H9 (cell line): ENCODE measurements around the gene DNAJC30. TPM values are rescaled to one million over a fixed set of nuclear protein-coding genes. Genes with fewer than 3 reads are reported as not detected.

Source experiments
- DNase-seq: peaks from one replicate; pipeline ENCODE4 v3.0.0-alpha.2; 2017
- H2AFZ ChIP-seq: one replicate; pipeline ENCODE4 v1.6.1; 2013; ENCODE audit warnings: mild to moderate bottlenecking, low read length, control low read depth, moderate library complexity
- H2AK5ac ChIP-seq: 2 replicates; pipeline ENCODE4 v1.6.1; 2013; ENCODE audit warnings: low read length, control low read depth, mixed read lengths; ENCODE audit not compliant: insufficient read length
- H2BK120ac ChIP-seq: one replicate; pipeline ENCODE4 v1.6.1; 2013; ENCODE audit warnings: low read depth, mild to moderate bottlenecking, low read length, control low read depth, inconsistent platforms; ENCODE audit not compliant: poor library complexity, severe bottlenecking
- H2BK12ac ChIP-seq: 2 replicates; pipeline ENCODE4 v1.6.1; 2013; ENCODE audit warnings: low read length, control low read depth, mixed read lengths, low read depth; ENCODE audit not compliant: insufficient read length
- H2BK15ac ChIP-seq: 2 replicates; pipeline ENCODE4 v1.6.1; 2013; ENCODE audit warnings: low read depth, low read length, control low read depth
- H2BK20ac ChIP-seq: one replicate; pipeline ENCODE4 v1.6.1; 2013; ENCODE audit warnings: low read depth, mild to moderate bottlenecking, low read length, control low read depth, inconsistent platforms; ENCODE audit not compliant: poor library complexity, severe bottlenecking
- H2BK5ac ChIP-seq: 2 replicates; pipeline ENCODE4 v1.6.1; 2013; ENCODE audit warnings: low read length, control low read depth, mixed read lengths; ENCODE audit not compliant: insufficient read length
- H3K14ac ChIP-seq: 2 replicates; pipeline ENCODE4 v1.6.1; 2013; ENCODE audit warnings: low read length, control low read depth; ENCODE audit not compliant: insufficient read depth
- H3K18ac ChIP-seq: 2 replicates; pipeline ENCODE4 v1.6.1; 2013; ENCODE audit warnings: low read depth, mild to moderate bottlenecking, mixed read lengths, low read length, control low read depth; ENCODE audit not compliant: insufficient read length
- H3K23ac ChIP-seq: 2 replicates; pipeline ENCODE4 v1.6.1; 2013; ENCODE audit warnings: low read length, control low read depth, mixed read lengths, low read depth; ENCODE audit not compliant: insufficient read length
- H3K23me2 ChIP-seq: 2 replicates; pipeline ENCODE4 v1.6.1; 2013; ENCODE audit warnings: low read depth, mild to moderate bottlenecking, mixed read lengths, low read length, control low read depth; ENCODE audit not compliant: insufficient read length, poor library complexity, severe bottlenecking
- H3K27ac ChIP-seq: 2 replicates; pipeline ENCODE4 v1.5.1; 2013; ENCODE audit warnings: low read length, control low read depth, mixed read lengths, low read depth; ENCODE audit not compliant: insufficient read length
- H3K27me3 ChIP-seq: 2 replicates; pipeline ENCODE4 v1.6.1; 2013; ENCODE audit warnings: low read length, control low read depth, inconsistent platforms; ENCODE audit not compliant: insufficient read depth
- H3K4ac ChIP-seq: 2 replicates; pipeline ENCODE4 v1.6.1; 2013; ENCODE audit warnings: low read depth, mild to moderate bottlenecking, control low read depth, inconsistent platforms, low read length, moderate library complexity
- H3K4me1 ChIP-seq: 2 replicates; pipeline ENCODE4 v1.6.1; 2013; ENCODE audit warnings: low read length, control low read depth, inconsistent platforms; ENCODE audit not compliant: insufficient read depth
- H3K4me2 ChIP-seq: 2 replicates; pipeline ENCODE4 v1.6.1; 2013; ENCODE audit warnings: low read length, control low read depth, mixed read lengths; ENCODE audit not compliant: insufficient read length, insufficient read depth
- H3K56ac ChIP-seq: 2 replicates; pipeline ENCODE4 v1.6.1; 2013; ENCODE audit warnings: low read depth, mild to moderate bottlenecking, mixed read lengths, low read length, control low read depth; ENCODE audit not compliant: insufficient read length
- H3K79me1 ChIP-seq: 2 replicates; pipeline ENCODE4 v1.6.1; 2013; ENCODE audit warnings: low read depth, mild to moderate bottlenecking, moderate library complexity, low read length, control low read depth, inconsistent platforms; ENCODE audit not compliant: insufficient read depth, poor library complexity, severe bottlenecking
- H3K79me2 ChIP-seq: 2 replicates; pipeline ENCODE4 v1.6.1; 2013; ENCODE audit warnings: low read length, control low read depth, inconsistent platforms; ENCODE audit not compliant: insufficient read depth
- H3K9ac ChIP-seq: 2 replicates; pipeline ENCODE4 v1.6.1; 2013; ENCODE audit warnings: low read length, control low read depth, mixed read lengths; ENCODE audit not compliant: insufficient read length; ENCODE audit errors: extremely low read depth
- H3K9me3 ChIP-seq: one replicate; pipeline ENCODE4 v1.6.1; 2013; ENCODE audit warnings: low read depth, low read length, inconsistent platforms; ENCODE audit not compliant: control insufficient read depth
- H3T11ph ChIP-seq: one replicate; pipeline ENCODE4 v1.6.1; 2013; ENCODE audit warnings: mild to moderate bottlenecking, low read length, control low read depth, inconsistent platforms
- H4K20me1 ChIP-seq: one replicate; pipeline ENCODE4 v1.6.1; 2013; ENCODE audit not compliant: control insufficient read depth, insufficient read length, insufficient read depth
- H4K5ac ChIP-seq: 2 replicates; pipeline ENCODE4 v1.6.1; 2013; ENCODE audit warnings: low read depth, mild to moderate bottlenecking, mixed read lengths, low read length, control low read depth; ENCODE audit not compliant: insufficient read length
- H4K8ac ChIP-seq: replicated peaks from 2 replicates; pipeline ENCODE4 v1.6.1; 2013; ENCODE audit warnings: low read length, control low read depth, mixed read lengths, low read depth; ENCODE audit not compliant: insufficient read length
- H4K91ac ChIP-seq: 2 replicates; pipeline ENCODE4 v1.6.1; 2013; ENCODE audit warnings: low read depth, mild to moderate bottlenecking, moderate library complexity, mixed read lengths, low read length, control low read depth; ENCODE audit not compliant: insufficient read length
- H3K27ac Mint-ChIP-seq, 3 experiments: 2 replicates in 2 of 3; 3 replicates in 1 of 3; pipeline ENCODE4 v1.8.0; 2020 to 2021; ENCODE audit warnings: mixed read lengths in 3 of 3, mild to moderate bottlenecking in 1 of 3, moderate library complexity in 1 of 3
- H3K27me3 Mint-ChIP-seq: 2 replicates; pipeline ENCODE4 v1.8.0; 2021; ENCODE audit warnings: low read depth, mild to moderate bottlenecking, moderate library complexity, mixed read lengths
- H3K36me3 Mint-ChIP-seq, 3 experiments: 2 replicates in 2 of 3; 3 replicates in 1 of 3; pipeline ENCODE4 v1.8.0; 2020 to 2021; ENCODE audit warnings: low read depth in 3 of 3, mixed read lengths in 3 of 3; ENCODE audit not compliant: insufficient read depth in 1 of 3
- H3K4me1 Mint-ChIP-seq, 2 experiments: 2 replicates each; pipeline ENCODE4 v1.8.0; 2020; ENCODE audit warnings: mixed read lengths in 2 of 2
- H3K4me3 Mint-ChIP-seq, 2 experiments: 2 replicates in 1 of 2; 3 replicates in 1 of 2; pipeline ENCODE4 v1.8.0; 2020 to 2021; ENCODE audit warnings: mild to moderate bottlenecking in 2 of 2, mixed read lengths in 2 of 2, moderate library complexity in 1 of 2
- H3K9me3 Mint-ChIP-seq, 2 experiments: 2 replicates in 1 of 2; 3 replicates in 1 of 2; pipeline ENCODE4 v1.8.0; 2020; ENCODE audit warnings: mild to moderate bottlenecking in 2 of 2, mixed read lengths in 2 of 2, moderate library complexity in 1 of 2
- CTCF ChIP-seq: fragments of 200-600 bp; sonication (generic); conservative IDR thresholded peaks from 3 replicates; pipeline ENCODE4 v1.8.0; 2021; ENCODE audit warnings: antibody characterized with exemption, mild to moderate bottlenecking
- WGBS: extraction: QIAGEN DNeasy Blood & Tissue Kit; methylation state at CpG from one replicate; pipeline ENCODE4 v1.1.7; 2013; ENCODE audit warnings: missing lambda C conversion rate, low lambda C conversion rate, mixed read lengths; ENCODE audit not compliant: insufficient read length; ENCODE audit errors: extremely low coverage; 5-methylcytosine and 5-hydroxymethylcytosine counted together
- total RNA-seq: library from RNA; stranded (reverse); gene quantifications from 2 replicates; pipeline ENCODE4 v1.2.1, GENCODE V29; 2021

Gene DNAJC30
- total RNA-seq, 1 experiment from 2014 or later = 8.1 TPM

DNA sequence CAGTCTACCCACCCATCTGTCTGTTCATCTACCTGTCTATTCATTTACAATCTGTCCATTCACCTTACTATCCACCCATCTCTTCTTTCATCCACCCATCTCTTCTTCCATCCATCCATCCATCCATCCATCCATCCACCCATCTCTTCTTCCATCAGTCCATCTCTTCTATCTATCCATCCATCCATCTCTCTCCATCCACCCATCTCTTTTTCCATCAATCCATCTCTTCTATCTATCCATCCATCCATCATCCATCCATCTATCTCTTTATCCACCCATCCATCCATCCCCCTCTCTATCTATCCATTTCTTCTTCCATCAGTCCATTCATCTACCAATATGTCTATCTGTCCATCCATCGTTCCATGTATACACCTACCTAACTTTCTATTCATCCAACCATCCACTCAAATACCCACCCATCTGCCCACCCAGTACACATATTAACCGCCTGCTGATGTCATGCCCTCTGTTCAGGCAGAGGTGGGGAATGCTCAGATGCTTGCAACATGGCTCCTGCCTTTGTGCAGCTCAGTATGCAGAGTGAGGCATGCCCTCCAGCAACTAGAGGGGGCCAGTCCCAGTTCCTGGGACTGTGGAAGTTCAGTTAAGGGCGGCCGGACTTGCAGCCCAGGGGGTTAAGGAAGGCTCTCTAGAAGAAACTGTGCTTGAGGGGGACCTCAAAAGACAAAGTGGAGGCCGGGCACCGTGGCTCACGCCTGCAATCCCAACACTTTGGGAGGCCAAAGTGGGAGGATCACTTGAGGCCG is 47.6 kb downstream of the DNAJC30 start:
- Histone ChIP-seq H3K4ac (no peak overlapping the region), H3K4me2 (no peak overlapping the region), H3K4me1 (no peaks in the 10 kb centered on the region; the same call in 1 of the 2 replicates), H4K8ac (no peak overlapping the region), H2BK5ac (no peak overlapping the region), H4K20me1 (no peaks in the 10 kb centered on the region), H3K18ac (no peak overlapping the region), H2BK120ac (no peak overlapping the region), H3K27me3 (no peaks in the 10 kb centered on the region), H3K9ac (no peak overlapping the region), H2BK15ac (no peak overlapping the region), H2AK5ac (no peak overlapping the region), H4K5ac (no peak overlapping the region), H3K9me3 (no peaks in the 10 kb centered on the region), H4K91ac (no peak overlapping the region), H3K23me2 (no peaks in the 10 kb centered on the region), H3K56ac (no peak overlapping the region), H3T11ph (no peak overlapping the region), H2AFZ (no peak overlapping the region), H2BK20ac (no peak overlapping the region), H3K14ac (no peak overlapping the region), H2BK12ac (no peak overlapping the region), H3K23ac (no peak overlapping the region), H3K79me1 (no peaks in the 10 kb centered on the region), H3K79me2 (no peaks in the 10 kb centered on the region), H3K27ac (no peak overlapping the region)
- Mint-ChIP-seq H3K27me3 (peaks cover 22% of the 10 kb centered on the region), H3K4me1 (peaks cover 5 to 6% of the 10 kb centered on the region in 2 experiments), H3K4me3 (no peak overlapping the region), H3K27ac (no peak overlapping the region), H3K36me3 (no peaks in the 10 kb centered on the region), H3K9me3 (no peaks in the 10 kb centered on the region; a peak in 2 of 5 replicates)
- TF ChIP-seq CTCF = no peak
- 100% methylated on average over 1 of the region's 8 CpGs for WGBS
- DNase-seq = no peak
